Activated gamma-delta T cell treated with Interleukin-2 at 50 U/mL for 16 hours (primary cell): Measurements from ENCODE around the gene TIMM23B.
"Not testable (repeated sequence)": the region's sequence is repeated elsewhere in the genome, so short reads cannot be mapped to it uniquely, and the experiment has no call there.

Experiments used
- DNase-seq: peaks from one replicate; pipeline ENCODE4 v3.0.0-alpha.2; 2020

Gene TIMM23B

DNA sequence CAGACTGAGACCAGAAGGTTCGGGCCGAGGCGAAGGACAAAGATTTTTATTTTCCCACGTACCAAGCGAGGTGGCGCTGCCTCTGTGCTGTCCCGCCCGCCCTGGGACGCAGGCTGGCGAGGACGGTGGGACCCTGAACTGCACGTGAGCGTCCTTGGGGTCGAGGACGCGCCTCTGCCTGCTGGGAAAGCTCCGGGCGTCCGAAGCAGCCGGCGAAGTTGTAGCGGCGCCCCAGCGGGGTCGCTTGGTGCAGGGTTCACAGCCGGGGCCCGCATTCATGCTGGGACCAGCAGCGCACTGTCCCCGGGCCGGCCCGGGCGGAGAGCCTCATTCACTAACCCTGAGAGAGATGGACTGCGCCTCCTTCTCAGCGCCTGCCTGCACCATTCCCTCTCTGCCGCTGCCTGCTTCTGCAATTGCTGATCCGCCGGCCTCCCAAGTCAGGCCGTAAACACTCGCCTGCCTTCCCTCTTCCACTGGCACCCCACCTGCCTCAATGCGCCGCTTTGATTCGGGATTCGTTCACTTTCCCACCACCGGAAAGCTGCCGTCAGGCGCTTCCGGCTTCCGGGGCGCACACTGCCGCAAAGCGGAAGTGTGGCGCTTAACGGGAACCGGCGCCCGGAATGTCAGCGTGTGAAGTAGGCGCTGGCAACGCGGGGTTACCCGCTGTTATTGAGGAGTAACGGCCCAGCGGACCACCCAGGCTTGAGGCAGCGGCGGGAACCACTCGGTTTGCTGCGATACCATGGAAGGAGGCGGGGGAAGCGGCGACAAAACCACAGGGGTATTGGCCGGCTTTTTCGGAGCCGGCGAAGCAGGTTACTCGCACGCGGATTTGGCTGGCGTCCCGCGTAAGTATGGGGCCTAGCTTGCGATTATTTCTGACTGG is at the start of gene TIMM23B, which contains the start of gene PARG:
Gene TIMM23B, plus strand, starts transcription at position 607 of the 892 bp plus-strand sequence. Its CDS starts 142 bp downstream, at position 749.
Gene PARG, minus strand, starts transcription at position 581 of the 892 bp plus-strand sequence. Its CDS starts 302 bp downstream, at position 279.
- peak; percentile 69 for DNase-seq

DNA sequence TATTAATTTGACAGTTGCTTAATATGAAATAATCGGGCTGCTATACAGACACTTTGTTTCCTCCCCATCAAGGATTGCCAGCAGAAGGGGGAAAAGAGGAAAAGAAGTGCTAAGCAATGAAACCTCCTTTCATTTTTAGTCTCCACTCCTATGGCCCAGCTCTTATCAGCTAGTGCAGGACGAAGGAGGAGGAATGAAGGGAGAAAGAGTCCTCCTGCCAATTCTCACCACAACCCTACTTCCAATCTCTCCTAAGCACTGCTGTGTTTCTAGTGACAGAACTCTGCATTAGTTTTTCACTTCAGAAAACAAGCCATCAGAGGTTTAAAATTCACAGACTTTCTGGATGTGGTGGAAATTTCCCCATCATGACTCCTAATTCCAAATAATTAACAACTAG is 41.9 kb upstream of the TIMM23B start:
- not testable (repeated sequence) for DNase-seq

- not testable (repeated sequence) for DNase-seq
These were observed 41.4 kb upstream of the TIMM23B start for GRCh38 chr10:49900406-49900805.

- DNase-seq = not testable (repeated sequence)
These were observed 38.0 kb upstream of the TIMM23B start for GRCh38 chr10:49903829-49904228.

DNA sequence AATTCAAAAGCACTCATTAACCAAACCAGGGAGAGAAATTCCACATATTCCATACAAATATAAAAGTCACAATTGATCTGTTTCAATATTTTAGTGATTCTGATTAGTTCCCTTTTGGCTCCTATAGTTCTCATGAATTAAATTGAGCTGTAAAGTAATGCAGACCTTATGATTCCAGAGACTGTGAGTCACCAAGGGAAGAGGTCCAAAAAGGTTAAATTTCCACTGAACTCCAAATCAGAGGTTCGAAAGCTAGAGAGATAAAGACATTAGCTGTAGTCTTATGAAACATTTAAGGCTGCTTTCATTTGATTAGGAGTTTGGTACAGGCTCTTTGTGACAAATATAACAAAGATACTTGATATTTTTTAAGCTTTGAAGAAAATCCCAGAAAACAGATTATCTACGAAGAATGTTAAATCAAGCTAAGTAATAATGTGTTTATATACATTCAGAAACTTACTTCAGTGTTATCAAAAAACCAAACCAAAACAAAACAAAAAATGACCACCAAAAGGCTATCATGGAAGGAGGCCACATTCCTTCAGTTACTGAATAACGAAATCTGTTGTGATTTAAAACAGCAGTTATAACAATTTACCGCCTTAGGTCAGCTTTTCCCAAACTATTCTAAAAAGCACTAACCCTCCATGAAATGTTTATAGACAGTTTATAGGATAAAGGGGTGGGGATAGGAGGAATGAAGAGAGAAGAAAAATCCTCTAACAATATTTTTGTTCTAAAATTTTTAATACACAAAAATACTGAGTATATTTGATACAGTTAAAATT is 33.4 kb upstream of the TIMM23B start:
- not testable (repeated sequence) for DNase-seq

DNA sequence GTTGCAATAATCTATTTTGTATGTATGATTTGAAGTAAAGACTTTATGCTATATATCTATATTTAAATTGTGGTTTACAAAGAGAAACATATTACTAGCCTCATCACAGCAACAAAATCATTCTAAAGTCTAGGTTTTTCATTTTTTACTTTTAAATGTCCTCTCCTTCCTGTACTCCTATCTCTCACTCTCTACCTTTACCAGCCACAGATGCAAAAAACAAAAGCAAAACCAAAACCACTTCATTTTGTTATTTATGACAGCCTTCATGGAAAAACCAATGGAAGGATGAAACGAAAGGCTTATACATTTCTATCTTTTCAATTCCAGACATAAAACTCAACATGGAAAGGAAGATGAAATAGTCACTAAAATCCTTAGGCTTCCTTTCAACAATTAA is 31.6 kb upstream of the TIMM23B start:
- not testable (repeated sequence) for DNase-seq

GRCh38 chr10:49916451-49916850 is 25.4 kb upstream of the TIMM23B start:
- not testable (repeated sequence) for DNase-seq

DNA sequence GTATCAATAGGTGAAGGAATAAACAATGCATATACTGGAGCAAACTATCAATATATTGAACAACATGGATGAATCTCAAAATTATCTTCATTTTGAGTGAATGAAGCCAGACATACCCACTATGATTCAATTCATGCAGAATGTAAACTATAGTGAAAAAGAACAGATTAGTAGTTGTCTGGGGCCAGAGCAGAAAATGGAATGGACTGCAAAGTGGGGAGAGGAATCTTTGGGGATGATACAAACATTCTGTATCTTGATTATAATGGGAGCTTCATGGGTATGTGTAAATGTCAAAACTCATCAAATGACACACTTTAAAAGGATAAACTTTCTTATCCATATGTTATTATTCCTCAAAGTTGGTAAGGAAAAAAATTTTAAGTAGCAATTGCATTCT is 23.9 kb upstream of the TIMM23B start:
- not testable (repeated sequence) for DNase-seq

DNA sequence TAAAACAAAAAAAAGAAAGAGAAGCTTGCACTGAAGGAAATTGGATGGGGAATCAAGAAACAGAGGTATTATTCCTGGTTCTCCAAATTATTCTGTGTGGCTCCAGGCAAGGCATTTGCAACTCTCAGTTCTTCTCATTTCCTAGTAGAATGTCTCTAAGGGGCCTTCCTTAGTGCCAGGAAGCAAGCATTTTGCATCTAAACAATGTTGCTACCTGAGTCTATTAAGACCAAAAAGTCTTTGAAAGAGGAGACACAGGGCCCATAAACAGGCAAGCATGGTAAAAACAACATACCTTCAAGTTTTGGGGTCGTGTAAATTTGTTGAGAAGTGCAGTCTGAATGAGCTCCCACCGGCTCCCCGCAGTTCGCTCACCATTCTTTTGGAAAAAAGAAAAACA is 19.8 kb upstream of the TIMM23B start:
- DNase-seq = not testable (repeated sequence)

DNA sequence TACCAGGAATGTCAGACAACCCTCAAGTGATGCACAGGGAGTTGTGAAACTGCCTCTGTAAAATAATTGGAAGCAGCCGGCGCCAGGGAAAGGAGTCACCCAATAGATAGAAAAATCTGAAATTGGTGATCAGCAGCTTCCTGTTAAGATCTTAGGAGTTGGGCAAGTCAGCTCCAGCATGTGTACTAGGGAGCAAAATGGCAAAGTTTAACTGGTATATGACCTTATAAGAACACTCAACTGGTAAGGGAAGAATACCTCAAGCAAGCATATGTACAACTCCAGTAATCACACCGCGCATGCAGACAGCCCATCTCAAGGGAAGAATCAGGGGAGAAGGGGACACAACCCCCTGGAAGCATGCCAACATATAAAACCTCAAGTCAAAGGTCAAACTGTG is 18.3 kb upstream of the TIMM23B start:
- DNase-seq = not testable (repeated sequence)

- DNase-seq = not testable (repeated sequence)
These were observed 10.6 kb upstream of the TIMM23B start for GRCh38 chr10:49931276-49931675.

DNA sequence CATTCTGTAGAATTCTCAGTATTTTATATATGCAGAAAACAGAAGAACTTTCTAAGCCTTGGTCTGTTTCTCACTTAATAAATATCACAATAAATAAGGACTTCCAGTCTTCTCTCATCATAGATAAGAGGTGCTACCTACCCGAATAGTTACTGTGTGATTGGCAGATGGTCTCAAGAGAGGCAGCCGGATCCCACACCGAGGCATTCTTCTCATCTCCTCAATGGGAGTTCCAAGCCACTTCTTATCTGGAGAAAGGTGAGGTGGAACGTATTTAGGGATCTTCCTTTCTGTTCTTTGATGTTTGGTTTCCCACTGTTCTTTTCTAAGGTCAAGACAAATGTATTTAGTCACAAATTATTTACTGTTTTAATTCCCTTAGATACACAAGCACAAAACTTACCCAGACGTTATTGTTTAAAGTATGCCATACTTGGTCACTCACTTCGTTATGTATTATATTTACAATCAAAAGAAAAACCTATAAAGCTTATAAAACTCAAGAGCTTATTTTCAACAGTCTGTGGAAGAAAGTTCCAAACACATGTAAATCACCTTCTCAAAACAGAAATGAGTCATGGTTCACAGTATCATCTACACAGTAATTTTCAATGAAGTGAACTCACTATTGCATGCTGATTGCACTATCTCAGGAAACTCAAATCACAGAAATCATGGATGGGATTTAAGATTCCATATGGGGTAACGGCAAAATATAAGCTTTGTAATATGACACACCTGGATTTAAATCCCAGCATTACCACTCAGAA is 9.7 kb upstream of the TIMM23B start:
- DNase-seq = not testable (repeated sequence)

DNA sequence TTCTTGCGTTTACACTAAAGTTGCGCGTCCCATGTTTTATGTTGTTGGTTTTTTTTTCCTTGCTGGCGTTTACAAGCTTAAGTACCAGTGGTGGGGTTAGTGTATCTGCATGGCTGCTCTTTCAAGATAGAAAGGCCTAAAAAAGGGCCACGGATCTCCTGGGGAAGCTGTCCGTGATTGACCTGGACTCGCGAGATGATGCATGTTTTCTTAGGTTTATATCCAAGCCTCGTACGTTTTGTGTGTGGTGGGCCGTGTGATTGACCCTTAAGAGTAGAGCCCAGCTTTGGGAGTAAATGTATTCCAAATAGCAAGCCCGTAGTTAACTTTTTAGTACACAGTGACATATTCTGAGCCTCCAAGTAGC is 469 bp downstream of the TIMM23B start:
- DNase-seq = not testable (repeated sequence)

DNA sequence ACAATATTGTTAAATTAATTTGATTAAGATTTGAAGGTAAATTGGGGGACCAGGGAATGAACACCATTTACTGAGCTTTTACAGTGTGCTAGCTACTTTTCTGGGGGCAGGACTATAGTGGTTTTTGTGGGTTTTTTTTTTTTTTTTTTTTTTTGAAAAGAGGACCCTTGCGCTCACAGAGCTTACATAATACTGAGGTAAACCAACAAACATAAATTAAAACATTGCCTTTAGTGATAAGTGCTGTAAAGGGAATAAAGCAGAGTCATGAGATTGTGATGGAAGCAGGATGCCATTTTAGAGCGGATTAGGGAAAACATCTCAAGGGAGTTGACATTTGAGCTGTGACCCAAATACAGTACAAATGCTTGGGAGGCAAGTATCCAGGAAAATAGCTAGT is 1.8 kb downstream of the TIMM23B start:
- not testable (repeated sequence) for DNase-seq

GRCh38 chr10:49948142-49948541 is 6.3 kb downstream of the TIMM23B start:
- DNase-seq = not testable (repeated sequence)

- DNase-seq = not testable (repeated sequence)
These were observed 6.9 kb downstream of the TIMM23B start for GRCh38 chr10:49948737-49949136.

DNA sequence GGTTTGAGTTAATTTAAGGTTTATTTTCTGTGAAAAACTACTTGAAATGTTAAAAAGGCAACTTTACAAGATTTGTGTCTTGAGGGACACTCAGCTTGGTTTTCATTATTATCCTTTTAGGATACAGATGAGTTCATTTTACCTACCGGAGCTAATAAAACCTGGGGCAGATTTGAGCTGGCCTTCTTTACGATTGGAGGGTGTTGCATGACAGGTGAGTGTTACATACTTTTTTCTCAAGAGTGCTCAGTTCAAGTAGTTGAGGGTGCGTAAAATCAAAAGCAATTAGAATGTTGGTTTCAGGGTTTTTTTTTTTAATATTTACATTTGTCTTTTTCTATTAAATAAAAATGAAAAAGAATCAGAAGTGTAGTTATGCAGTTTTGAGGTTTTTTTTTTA is 10.2 kb downstream of the TIMM23B start:
- not testable (repeated sequence) for DNase-seq

DNA sequence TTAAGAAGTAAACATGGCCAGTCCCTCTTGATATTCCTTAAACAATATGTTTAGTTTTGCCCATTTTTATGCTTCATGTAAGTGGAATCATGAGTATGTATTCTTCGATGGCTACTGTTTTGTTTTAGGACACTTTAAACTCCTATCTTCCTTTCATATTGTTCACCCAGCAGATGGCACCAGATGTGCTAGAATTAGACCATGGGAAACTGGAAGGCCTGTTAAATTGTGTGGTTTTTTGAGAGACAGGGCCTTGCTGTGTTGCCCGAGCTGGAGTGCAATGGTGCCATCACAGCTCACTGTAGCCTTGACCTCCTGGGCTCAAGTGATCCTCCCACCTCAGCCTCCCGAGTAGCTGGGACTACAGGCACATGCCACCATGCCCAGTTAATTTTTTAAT is 11.3 kb downstream of the TIMM23B start:
- DNase-seq = not testable (repeated sequence)

DNA sequence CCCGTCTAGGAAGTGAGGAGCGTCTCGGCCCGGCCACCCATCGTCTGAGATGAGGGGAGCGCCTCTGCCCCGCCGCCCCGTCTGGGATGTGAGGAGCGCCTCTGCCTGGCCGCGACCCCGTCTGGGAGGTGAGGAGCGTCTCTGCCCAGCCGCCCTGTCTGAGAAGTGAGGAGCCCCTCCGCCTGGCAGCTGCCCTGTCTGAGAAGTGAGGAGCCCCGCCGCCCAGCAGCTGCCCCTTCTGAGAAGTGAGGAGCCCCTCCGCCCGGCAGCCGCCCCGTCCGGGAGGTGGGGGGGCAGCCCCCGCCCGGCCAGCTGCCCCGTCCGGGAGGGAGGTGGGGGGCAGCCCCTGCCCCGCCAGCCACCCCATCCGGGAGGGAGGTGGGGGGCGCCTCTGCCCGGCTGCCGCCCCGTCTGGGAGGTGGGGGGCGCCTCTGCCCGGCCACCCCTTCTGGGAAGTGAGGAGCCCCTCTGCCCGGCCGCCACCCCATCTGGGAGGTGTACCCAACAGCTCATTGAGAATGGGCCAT is 28.5 kb downstream of the TIMM23B start:
- not testable (repeated sequence) for DNase-seq

DNA sequence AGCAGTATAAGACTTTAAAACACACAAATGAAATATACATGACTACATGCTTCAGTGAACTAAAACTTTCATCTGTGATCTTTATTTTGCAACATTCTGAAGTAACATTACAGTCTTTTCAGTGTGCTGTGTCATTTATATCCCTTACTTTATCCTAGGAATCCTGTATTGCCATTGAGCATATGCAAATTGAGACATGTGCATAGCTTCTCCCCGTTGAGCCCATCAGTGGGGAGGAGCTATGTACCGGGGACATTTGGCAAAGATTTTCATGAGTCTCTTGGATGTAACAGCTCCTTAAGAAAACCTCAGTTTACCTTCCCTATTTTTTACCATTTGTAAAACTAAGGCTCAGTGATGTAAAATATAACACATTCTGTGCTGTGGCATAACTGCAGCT is 29.6 kb downstream of the TIMM23B start:
- DNase-seq = not testable (repeated sequence)

DNA sequence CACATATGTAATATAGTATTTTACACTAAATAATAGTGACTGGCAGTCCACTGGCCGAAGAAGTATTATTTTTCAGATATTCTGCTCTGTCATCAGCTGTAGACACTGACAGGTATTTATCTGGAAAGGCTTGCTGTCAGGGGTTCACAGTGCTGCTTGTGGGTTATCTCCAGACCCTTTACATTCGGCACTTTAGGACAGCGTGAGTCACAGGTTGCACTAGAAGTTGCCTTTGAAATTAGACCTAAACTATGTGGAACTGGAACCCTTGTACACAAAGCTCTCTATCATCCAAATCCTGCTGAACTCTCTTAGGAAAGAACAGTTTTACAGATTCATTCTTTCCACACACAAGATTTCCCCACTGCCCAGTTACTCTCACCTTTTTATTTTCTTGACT is 30.2 kb downstream of the TIMM23B start:
- DNase-seq = not testable (repeated sequence)

GRCh38 chr10:49977756-49978155 is 35.9 kb downstream of the TIMM23B start:
- DNase-seq = not testable (repeated sequence)
